ENCODE data around the gene MNAT1.
A peak's percentile ranks its signal among the peaks of the same experiment; 100 is the strongest.

MNAT1 gene

DNA sequence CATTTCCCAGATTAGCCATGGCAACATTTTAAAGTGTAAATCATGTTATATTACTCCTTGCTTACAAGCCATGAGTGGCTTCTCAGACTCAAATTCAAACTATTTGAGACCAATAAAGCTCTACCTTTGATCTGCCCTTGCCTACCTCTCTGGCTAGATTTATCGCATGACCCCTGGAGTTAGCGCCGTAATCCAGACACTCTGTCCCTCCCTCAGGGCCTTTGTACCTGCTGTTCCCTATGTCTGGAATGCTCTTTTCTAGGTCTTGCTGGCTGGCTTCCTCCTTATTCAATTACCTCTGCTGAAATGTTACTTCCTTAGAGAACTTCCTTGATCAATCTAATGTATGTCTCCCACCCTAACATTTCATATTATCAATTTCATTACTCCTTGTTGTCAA, 26.7 kb upstream of the MNAT1 start:
- CTCF ChIA-PET = no interaction called here
- TF ChIP-seq CTCF (conservative IDR thresholded peaks at IDR 0.05; ENCODE audit: low read depth) = no peak
- DNase-seq (ENCODE audit: low spot score) = no peak
- no peak overlapping the region for H3K27ac ChIP-seq
- POLR2A ChIA-PET (ENCODE audit: low non-redundant PET) = no interaction called here

- CTCF ChIA-PET = no interaction called here
- no peak for TF ChIP-seq CTCF (conservative IDR thresholded peaks at IDR 0.05; ENCODE audit: low read depth)
- POLR2A ChIA-PET (ENCODE audit: low non-redundant PET) = no interaction called here
- no peak for DNase-seq (ENCODE audit: low spot score)
- no peak overlapping the region for H3K27ac ChIP-seq
Observed at GRCh38 chr14:60710494-60710893, 24.1 kb upstream of the MNAT1 start.

GRCh38 chr14:60713513-60713912, 21.0 kb upstream of the MNAT1 start:
- CTCF ChIA-PET = no interaction called here
- TF ChIP-seq CTCF (conservative IDR thresholded peaks at IDR 0.05; ENCODE audit: low read depth) = no peak
- DNase-seq (ENCODE audit: low spot score) = no peak
- no peak overlapping the region for H3K27ac ChIP-seq
- POLR2A ChIA-PET (ENCODE audit: low non-redundant PET) = no interaction called here

DNA sequence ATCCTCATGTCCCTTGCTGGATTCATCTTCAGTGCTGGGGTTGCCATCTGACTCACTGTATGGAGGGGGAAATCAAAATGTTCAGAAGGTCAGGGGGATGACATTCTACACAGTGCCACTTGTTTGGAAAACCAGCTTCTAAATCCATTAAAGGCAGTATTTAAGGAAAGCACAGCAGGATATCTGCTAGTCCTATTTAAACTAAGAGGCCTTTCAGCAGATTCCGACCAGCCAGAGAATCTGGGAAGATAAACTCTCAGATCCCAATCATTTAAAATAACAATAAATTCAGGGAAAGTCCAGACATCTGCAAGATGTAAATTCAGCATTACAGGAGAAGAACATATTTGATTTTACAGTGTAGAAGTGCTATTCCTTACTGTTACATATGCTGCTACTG, 14.2 kb upstream of the MNAT1 start:
- DNase-seq (ENCODE audit: low spot score) = no peak
- no peak for TF ChIP-seq CTCF (conservative IDR thresholded peaks at IDR 0.05; ENCODE audit: low read depth)
- ChIA-PET POLR2A (ENCODE audit: low non-redundant PET) (no interaction called here), CTCF (interaction anchor here (0.6 to 1.0 kb wide), 3 partner anchors 18 to 1117 kb away, joined by 3 to 4 read pairs (median 3); no protein-coding TSS in a partner anchor)
- no peak overlapping the region for H3K27ac ChIP-seq

DNA sequence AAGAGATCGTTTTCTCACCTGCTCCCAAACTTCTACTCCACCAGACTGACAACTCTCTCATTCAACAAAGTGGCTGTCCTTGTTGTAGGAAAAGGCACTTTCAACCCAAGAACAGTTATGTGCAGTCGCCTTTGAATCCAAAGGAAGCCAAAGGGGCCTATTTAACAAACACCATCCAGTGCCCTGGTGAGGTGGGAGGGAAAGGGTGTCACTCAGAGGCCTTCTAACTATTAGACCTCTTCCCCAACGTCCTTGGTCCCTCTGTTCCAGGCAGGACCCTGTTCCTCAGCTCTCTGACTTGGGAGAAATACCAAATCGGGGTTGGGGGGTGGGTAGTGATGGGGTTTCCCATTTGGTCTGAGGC, 13.6 kb upstream of the MNAT1 start:
- no peak for DNase-seq (ENCODE audit: low spot score)
- peak overlapping the region; percentile 85 for H3K27ac ChIP-seq
- POLR2A ChIA-PET (ENCODE audit: low non-redundant PET) = no interaction called here
- CTCF ChIA-PET = interaction anchor here (0.6 to 1.0 kb wide), 4 partner anchors 17 to 1117 kb away, joined by 3 to 4 read pairs (median 3); no protein-coding TSS in a partner anchor
- TF ChIP-seq CTCF (conservative IDR thresholded peaks at IDR 0.05; ENCODE audit: low read depth) = no peak

DNA sequence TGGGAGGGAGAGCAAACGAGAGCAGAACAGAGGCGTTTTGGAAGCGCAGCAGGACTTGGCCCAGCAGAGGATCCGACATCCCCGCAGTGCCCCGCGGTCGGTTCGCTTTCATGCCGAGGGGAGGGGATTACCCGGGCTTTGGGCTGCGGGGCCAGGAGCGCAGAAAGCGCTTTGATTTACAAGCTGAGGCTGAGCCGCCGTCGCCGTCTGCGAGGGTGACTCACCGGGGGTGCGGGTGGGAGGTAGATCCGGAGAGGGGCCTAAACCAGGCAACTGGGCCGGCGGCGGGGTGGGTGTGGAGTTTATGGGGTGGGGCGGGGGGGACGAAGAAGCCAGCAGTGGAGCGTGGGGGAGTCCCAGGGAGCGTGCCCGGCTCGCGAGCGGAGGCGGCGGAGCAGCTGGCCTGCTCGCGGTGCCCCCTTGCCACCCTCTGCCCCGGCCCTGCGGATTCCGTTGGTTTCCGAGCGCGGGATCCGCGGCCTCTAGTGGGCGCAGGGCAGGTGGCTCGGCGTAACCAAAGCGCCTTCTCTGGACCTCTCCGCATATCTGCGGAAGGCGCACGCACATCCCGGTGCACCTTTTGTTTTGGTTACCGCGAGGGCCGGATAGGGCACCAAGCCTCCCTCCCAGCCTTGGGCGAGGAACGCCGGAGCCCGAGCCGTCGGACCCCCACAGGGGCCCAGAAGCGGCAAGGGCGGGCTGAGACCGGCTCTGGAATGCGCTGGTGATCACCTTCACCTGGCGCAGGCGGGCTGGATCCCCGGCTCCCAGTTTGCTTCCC, 13.0 kb upstream of the MNAT1 start:
- peak; percentile 59 for DNase-seq (ENCODE audit: low spot score)
- ChIA-PET POLR2A (ENCODE audit: low non-redundant PET) (no interaction called here), CTCF (interaction anchor here (0.6 to 1.8 kb wide), 7 partner anchors 17 to 558 kb away, joined by 3 to 8 read pairs (median 4); partner anchors contain the start of genes SIX1, SLC38A6 and TRMT5)
- H3K27ac ChIP-seq = peak overlapping the region; percentile 85
- peak; percentile 64 for TF ChIP-seq CTCF (conservative IDR thresholded peaks at IDR 0.05; ENCODE audit: low read depth)

All from RWPE1 (cell line).